NCI-H128 (cell line): ENCODE data around the gene GPR153.
"Not testable (repeated sequence)": the region's sequence is repeated elsewhere in the genome, so short reads cannot be mapped to it uniquely, and the experiment has no call there.

Source experiments
- DNase-seq: peaks from one replicate; lab custom pipeline; 2025; ENCODE audit not compliant: unreplicated experiment; lab: John Stamatoyannopoulos, UW

Gene GPR153

GRCh38 chr1:6235296-6235677 lies 25.6 kb downstream of the GPR153 start:
- no peak for DNase-seq

GRCh38 chr1:6234502-6235295 lies 26.2 kb downstream of the GPR153 start:
- DNase-seq = no peak

GRCh38 chr1:6233376-6233775 lies 27.5 kb downstream of the GPR153 start:
- DNase-seq = no peak

- DNase-seq = no peak
Observed at GRCh38 chr1:6225651-6226050, 35.2 kb downstream of the GPR153 start.

GRCh38 chr1:6224718-6225117 lies 36.2 kb downstream of the GPR153 start:
- no peak for DNase-seq

GRCh38 chr1:6223617-6224016 lies 37.3 kb downstream of the GPR153 start:
- DNase-seq = no peak

GRCh38 chr1:6222636-6223035 lies 38.3 kb downstream of the GPR153 start:
- no peak for DNase-seq

- DNase-seq = no peak
Observed at GRCh38 chr1:6221210-6221784, 39.6 kb downstream of the GPR153 start.

GRCh38 chr1:6220236-6220635 lies 40.7 kb downstream of the GPR153 start:
- DNase-seq = no peak

- not testable (repeated sequence) for DNase-seq
Observed at GRCh38 chr1:6219641-6220040, 41.3 kb downstream of the GPR153 start.

GRCh38 chr1:6218375-6219164 lies 42.3 kb downstream of the GPR153 start:
- DNase-seq = no peak

GRCh38 chr1:6212193-6212959 lies 48.5 kb downstream of the GPR153 start:
- DNase-seq = no peak

GRCh38 chr1:6211731-6212130 lies 49.2 kb downstream of the GPR153 start:
- DNase-seq = no peak

GRCh38 chr1:6210591-6211355 lies 50.1 kb downstream of the GPR153 start:
- DNase-seq = no peak

- no peak for DNase-seq
Observed at GRCh38 chr1:6209661-6210580, 51.0 kb downstream of the GPR153 start.

- DNase-seq = no peak
Observed at GRCh38 chr1:6208723-6209660, 51.9 kb downstream of the GPR153 start.

- DNase-seq = no peak
Observed at GRCh38 chr1:6207921-6208320, 53.0 kb downstream of the GPR153 start.
